DOHH2 (cell line): ENCODE results near the gene SHC3.

Experiments used
- H3F3A ChIP-seq: fragments of 200-600 bp; sonication (generic), shearing (Covaris generic); 2 replicates; pipeline ENCODE4 v1.6.0; 2016; ENCODE audit warnings: antibody characterized with exemption, mild to moderate bottlenecking; ENCODE audit not compliant: control insufficient read depth, insufficient read depth
- H3K27ac ChIP-seq: fragments of 200-600 bp; sonication (generic); 2 replicates; pipeline ENCODE4 v1.5.1; 2014; ENCODE audit warnings: low read depth, mild to moderate bottlenecking, low read length, moderate library complexity
- H3K27me3 ChIP-seq: fragments of 200-600 bp; sonication (generic); 2 replicates; pipeline ENCODE4 v1.6.1; 2014; ENCODE audit warnings: mild to moderate bottlenecking, low read length, mixed read lengths; ENCODE audit not compliant: control insufficient read depth
- H3K36me3 ChIP-seq: fragments of 200-600 bp; sonication (generic); 2 replicates; pipeline ENCODE4 v1.6.1; 2014; ENCODE audit warnings: mild to moderate bottlenecking, low read length, moderate library complexity, mixed read lengths; ENCODE audit not compliant: control insufficient read depth
- H3K4me1 ChIP-seq: fragments of 200-600 bp; sonication (generic); 2 replicates; pipeline ENCODE4 v1.6.1; 2014; ENCODE audit warnings: mild to moderate bottlenecking, low read length, mixed read lengths; ENCODE audit not compliant: control insufficient read depth
- H3K4me2 ChIP-seq: fragments of 200-600 bp; sonication (generic); 2 replicates; pipeline ENCODE4 v1.6.0; 2014; ENCODE audit warnings: mild to moderate bottlenecking, low read length, moderate library complexity
- H3K4me3 ChIP-seq: fragments of 200-600 bp; sonication (generic); 2 replicates; pipeline ENCODE4 v1.5.1; 2014; ENCODE audit warnings: mild to moderate bottlenecking, low read length, mixed read lengths
- H3K79me2 ChIP-seq: fragments of 200-600 bp; sonication (generic); 2 replicates; pipeline ENCODE4 v1.6.1; 2014; ENCODE audit warnings: mild to moderate bottlenecking, low read length, mixed read lengths; ENCODE audit not compliant: control insufficient read depth
- H3K9me2 ChIP-seq: fragments of 200-600 bp; sonication (generic); replicated peaks from 2 replicates; pipeline ENCODE4 v1.6.1; 2014; ENCODE audit warnings: mild to moderate bottlenecking, low read length, mixed read lengths; ENCODE audit not compliant: control insufficient read depth
- H3K9me3 ChIP-seq: fragments of 200-600 bp; sonication (generic); 2 replicates; pipeline ENCODE4 v1.6.1; 2014; ENCODE audit warnings: antibody characterized with exemption, low read length, mixed read lengths; ENCODE audit not compliant: control insufficient read depth, insufficient read depth
- H4K20me1 ChIP-seq: fragments of 200-600 bp; sonication (generic); 2 replicates; pipeline ENCODE4 v1.6.0; 2014; ENCODE audit warnings: low read depth, mild to moderate bottlenecking, antibody characterized with exemption, low read length, moderate library complexity; ENCODE audit not compliant: control insufficient read depth, insufficient read depth
- CTCF ChIP-seq: fragments of 200-600 bp; sonication (generic); IDR thresholded peaks from one replicate; pipeline ENCODE4 v1.5.1; 2014; ENCODE audit warnings: antibody characterized with exemption, mild to moderate bottlenecking, low read depth, low read length; ENCODE audit not compliant: poor library complexity, severe bottlenecking
- EZH2phosphoT487 ChIP-seq: fragments of 200-600 bp; sonication (generic); IDR thresholded peaks from 2 replicates; pipeline ENCODE4 v1.6.1; 2017; ENCODE audit warnings: borderline replicate concordance, mild to moderate bottlenecking, antibody characterized with exemption, low read length, moderate library complexity, mixed read lengths

SHC3 gene

GRCh38 chr9:89185980-89186379 lies 7.4 kb upstream of the SHC3 start:
- Histone ChIP-seq H3K4me1 (no peaks in the 10 kb centered on the region), H3K4me3 (no peak overlapping the region), H3K9me3 (no peaks in the 10 kb centered on the region), H3F3A (no peaks in the 10 kb centered on the region), H4K20me1 (no peaks in the 10 kb centered on the region), H3K79me2 (no peaks in the 10 kb centered on the region), H3K9me2 (no peaks in the 10 kb centered on the region), H3K27me3 (peaks cover 6% of the 10 kb centered on the region), H3K36me3 (no peaks in the 10 kb centered on the region), H3K27ac (no peak overlapping the region), H3K4me2 (no peak overlapping the region)
- no peak for TF ChIP-seq CTCF
- TF ChIP-seq EZH2phosphoT487: no peak

GRCh38 chr9:89183146-89183545 lies 4.5 kb upstream of the SHC3 start:
- Histone ChIP-seq H3K9me3 (no peaks in the 10 kb centered on the region), H3K27me3 (peaks cover 21% of the 10 kb centered on the region), H4K20me1 (no peaks in the 10 kb centered on the region), H3K4me2 (no peak overlapping the region), H3K9me2 (no peaks in the 10 kb centered on the region), H3F3A (no peaks in the 10 kb centered on the region), H3K79me2 (no peaks in the 10 kb centered on the region), H3K4me3 (no peak overlapping the region), H3K36me3 (no peaks in the 10 kb centered on the region), H3K4me1 (peaks cover 7% of the 10 kb centered on the region; the same call in 1 of the 2 replicates), H3K27ac (no peak overlapping the region)
- peak; percentile 26 for TF ChIP-seq CTCF
- TF ChIP-seq EZH2phosphoT487: no peak

GRCh38 chr9:89182369-89182768 lies 3.8 kb upstream of the SHC3 start:
- no peak overlapping the region for H3K27ac ChIP-seq
- peaks cover 7% of the 10 kb centered on the region; the same call in 1 of the 2 replicates for H3K4me1 ChIP-seq
- H3K9me2 ChIP-seq: no peaks in the 10 kb centered on the region
- H3K4me3 ChIP-seq: no peak overlapping the region
- no peaks in the 10 kb centered on the region for H4K20me1 ChIP-seq
- peaks cover 21% of the 10 kb centered on the region for H3K27me3 ChIP-seq
- no peaks in the 10 kb centered on the region for H3K79me2 ChIP-seq
- H3K36me3 ChIP-seq: no peaks in the 10 kb centered on the region
- TF ChIP-seq EZH2phosphoT487 (no peak), CTCF (no peak)
- H3K4me2 ChIP-seq: no peak overlapping the region
- no peaks in the 10 kb centered on the region for H3F3A ChIP-seq
- no peaks in the 10 kb centered on the region for H3K9me3 ChIP-seq
